Spinal cord (tissue), 10 donors: ENCODE measurements around the gene ASB18. TPM values are rescaled to one million over a fixed set of nuclear protein-coding genes. Genes with fewer than 3 reads are reported as not detected.
A peak's percentile ranks its signal among the peaks of the same experiment; 100 is the strongest.

ENCODE experiments used
- DNase-seq, 6 donors: peaks; one replicate each; pipeline versions ENCODE4 v3.0.0 to v3.0.0-alpha.2; 2013 to 2015; ENCODE audit warnings: low spot score in 6 of 6, low read depth in 4 of 6
- H3K27ac ChIP-seq: one replicate; pipeline ENCODE4 v1.5.1; 2013; ENCODE audit warnings: low read depth, low read length, control low read depth
- H3K27me3 ChIP-seq: one replicate; pipeline ENCODE4 v1.6.1; 2013; ENCODE audit warnings: low read length; ENCODE audit not compliant: control insufficient read depth, insufficient read depth
- H3K36me3 ChIP-seq: one replicate; pipeline ENCODE4 v1.6.1; 2013; ENCODE audit warnings: low read length; ENCODE audit not compliant: control insufficient read depth, insufficient read depth
- H3K4me1 ChIP-seq: one replicate; pipeline ENCODE4 v1.6.1; 2013; ENCODE audit warnings: low read length; ENCODE audit not compliant: control insufficient read depth, insufficient read depth
- H3K4me3 ChIP-seq: one replicate; pipeline ENCODE4 v1.5.1; 2013; ENCODE audit warnings: low read depth, low read length, control low read depth
- H3K9me3 ChIP-seq: one replicate; pipeline ENCODE4 v1.6.1; 2013; ENCODE audit warnings: low read length; ENCODE audit not compliant: control insufficient read depth, insufficient read depth
- WGBS: methylation state at CpG from one replicate; pipeline ENCODE4 v1.1.5; 2013; ENCODE audit warnings: missing lambda C conversion rate; ENCODE audit not compliant: insufficient coverage; 5-methylcytosine and 5-hydroxymethylcytosine counted together
- polyA plus RNA-seq, 2 donors: library from polyadenylated mRNA; unstranded; fragments of 120-200 nt; gene quantifications; one replicate each; pipeline ENCODE4 v1.2.1, GENCODE V29; 2013; ENCODE audit not compliant: insufficient read length in 2 of 2
- total RNA-seq, 2 donors: library from RNA; depleted of rRNA in 1 of 2; stranded (reverse); fragments of 120-200 nt in 1 of 2; fragments of >200 nt in 1 of 2; gene quantifications; one replicate each; pipeline versions ENCODE4 v1.2.3 to v1.2.4, GENCODE V29; 2013 to 2014
- donor health status: healthy.

Gene ASB18
- total and polyA plus RNA-seq, 4 donors, result 0.06 to 0.84 (median 0.44) TPM

DNA sequence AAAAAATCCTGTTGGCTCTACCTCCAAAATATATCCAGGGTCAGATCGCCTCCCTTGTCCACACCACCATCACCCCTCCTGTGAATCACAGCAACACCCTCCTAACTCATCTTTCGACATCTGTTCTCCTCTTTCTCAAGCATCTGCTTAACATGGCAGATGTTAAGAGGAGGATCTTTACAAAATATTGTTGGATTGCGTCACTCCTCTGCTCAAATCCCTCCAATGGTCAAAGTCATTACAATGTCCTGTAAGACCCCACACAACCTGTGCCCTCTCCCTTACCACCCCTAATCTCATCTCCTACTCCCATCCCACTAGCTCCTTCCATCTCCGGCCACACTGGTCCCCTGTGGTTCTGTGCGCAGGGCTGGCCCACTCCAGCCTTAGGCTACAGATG, 59.3 kb downstream of the ASB18 start:
- Histone ChIP-seq H3K36me3 (no peaks in the 10 kb centered on the region), H3K4me1 (no peaks in the 10 kb centered on the region), H3K27me3 (no peaks in the 10 kb centered on the region), H3K4me3 (no peak overlapping the region), H3K9me3 (no peaks in the 10 kb centered on the region), H3K27ac (no peak overlapping the region)
- 100% methylated on average over 3 of the region's 5 CpGs for WGBS
- no peak for DNase-seq

DNA sequence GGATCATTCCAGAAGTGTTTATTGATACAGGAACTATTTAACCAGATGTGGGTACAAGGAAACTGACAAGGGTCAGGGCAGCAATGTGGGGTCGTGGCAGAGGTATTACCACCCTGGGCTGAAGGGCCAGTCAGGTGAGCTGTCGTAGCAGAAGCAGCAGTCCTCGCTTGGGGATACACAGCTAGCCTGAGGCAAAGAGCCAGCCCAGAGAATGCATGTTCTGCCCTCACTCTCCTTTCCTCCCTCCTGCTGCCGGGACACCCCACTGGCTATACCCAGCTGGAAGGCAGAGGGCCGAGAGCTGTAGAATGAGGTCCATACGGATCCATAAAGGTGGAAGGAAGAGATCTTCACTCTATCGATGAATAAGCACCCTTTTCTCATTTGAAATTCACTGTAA, 63.8 kb downstream of the ASB18 start:
- H3K27me3 ChIP-seq, result no peaks in the 10 kb centered on the region
- DNase-seq, result no peak
- H3K36me3 ChIP-seq, result no peaks in the 10 kb centered on the region
- no peak overlapping the region for H3K27ac ChIP-seq
- no peaks in the 10 kb centered on the region for H3K9me3 ChIP-seq
- no peak overlapping the region for H3K4me3 ChIP-seq
- H3K4me1 ChIP-seq, result no peaks in the 10 kb centered on the region
- 90% methylated on average over 3 of the region's 7 CpGs for WGBS

DNA sequence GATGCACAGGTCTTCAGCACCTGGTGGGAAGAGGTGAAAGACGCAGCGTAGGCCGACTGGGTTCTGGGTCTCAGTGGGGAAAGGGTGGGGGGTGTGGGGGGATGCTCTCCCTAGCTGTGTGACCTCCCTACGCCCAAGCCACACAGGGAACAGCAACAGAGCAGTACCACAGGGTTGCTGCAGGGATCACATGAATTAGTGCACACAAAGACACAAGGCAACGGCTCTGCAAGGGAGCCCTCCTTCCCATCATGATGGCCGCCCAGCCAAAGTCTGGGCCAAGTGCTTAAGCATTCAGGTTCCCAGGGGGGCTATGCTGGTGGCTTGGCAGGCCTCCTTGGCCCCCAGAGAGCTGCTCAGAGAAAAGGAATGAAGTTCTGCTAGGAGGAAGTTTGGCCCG, 67.8 kb downstream of the ASB18 start:
- Histone ChIP-seq H3K27me3 (no peaks in the 10 kb centered on the region), H3K4me1 (no peaks in the 10 kb centered on the region), H3K36me3 (no peaks in the 10 kb centered on the region), H3K27ac (no peak overlapping the region), H3K4me3 (no peak overlapping the region), H3K9me3 (no peaks in the 10 kb centered on the region)
- DNase-seq, result no peak
- WGBS, result 83% methylated on average over 5 of the region's 7 CpGs

DNA sequence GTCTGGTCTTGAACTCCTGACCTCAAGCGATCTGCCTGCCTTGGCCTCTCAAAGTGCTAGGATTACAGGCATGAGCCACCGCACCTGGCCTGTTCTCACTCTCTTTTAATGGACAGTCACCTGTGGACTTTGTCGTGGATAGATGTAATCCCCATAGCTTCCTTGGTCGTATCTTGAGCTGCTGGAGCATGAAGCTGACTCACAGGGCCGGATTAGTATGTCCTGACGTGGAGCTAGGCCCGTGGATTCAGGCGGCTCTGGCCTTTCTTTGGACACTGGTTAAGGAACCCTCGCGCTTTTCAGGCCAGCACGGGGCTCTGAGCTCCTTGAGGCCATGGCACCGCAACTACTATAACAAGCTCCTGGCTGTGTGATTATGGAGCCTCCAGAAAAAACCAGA, 68.5 kb downstream of the ASB18 start:
- 92% methylated on average over 10 of the region's 12 CpGs for WGBS

DNA sequence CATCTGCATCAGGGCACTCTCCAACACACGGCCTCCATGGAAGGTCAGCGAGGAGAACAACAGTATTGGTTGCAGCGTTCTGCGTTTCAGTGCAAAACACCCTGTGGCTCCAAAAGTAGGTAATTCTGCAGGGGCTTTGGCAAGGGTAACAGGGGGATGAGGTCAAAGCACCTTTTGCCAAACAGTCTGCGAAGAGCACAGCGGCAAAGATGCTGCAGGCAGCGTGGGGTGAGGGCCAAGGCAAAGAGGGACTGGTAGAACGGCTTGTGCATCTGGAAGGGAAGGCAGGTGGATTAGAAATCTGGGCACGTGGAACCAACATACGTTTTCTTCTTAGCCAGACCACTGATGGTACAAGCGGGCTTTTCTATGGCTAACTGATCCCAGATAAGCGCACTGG, 69.4 kb downstream of the ASB18 start:
- Histone ChIP-seq H3K9me3 (no peaks in the 10 kb centered on the region), H3K4me1 (peaks cover 2% of the 10 kb centered on the region), H3K36me3 (no peaks in the 10 kb centered on the region), H3K4me3 (no peak overlapping the region), H3K27ac (no peak overlapping the region), H3K27me3 (no peaks in the 10 kb centered on the region)
- DNase-seq, result no peak
- WGBS, result 97% methylated on average over 10 of the region's 12 CpGs

More for the DNA sequence above, 68.5 kb downstream of the ASB18 start:
- Histone ChIP-seq H3K36me3 (no peaks in the 10 kb centered on the region), H3K27me3 (no peaks in the 10 kb centered on the region), H3K4me3 (no peak overlapping the region), H3K27ac (no peak overlapping the region), H3K4me1 (no peaks in the 10 kb centered on the region), H3K9me3 (no peaks in the 10 kb centered on the region)
- no peak for DNase-seq

DNA sequence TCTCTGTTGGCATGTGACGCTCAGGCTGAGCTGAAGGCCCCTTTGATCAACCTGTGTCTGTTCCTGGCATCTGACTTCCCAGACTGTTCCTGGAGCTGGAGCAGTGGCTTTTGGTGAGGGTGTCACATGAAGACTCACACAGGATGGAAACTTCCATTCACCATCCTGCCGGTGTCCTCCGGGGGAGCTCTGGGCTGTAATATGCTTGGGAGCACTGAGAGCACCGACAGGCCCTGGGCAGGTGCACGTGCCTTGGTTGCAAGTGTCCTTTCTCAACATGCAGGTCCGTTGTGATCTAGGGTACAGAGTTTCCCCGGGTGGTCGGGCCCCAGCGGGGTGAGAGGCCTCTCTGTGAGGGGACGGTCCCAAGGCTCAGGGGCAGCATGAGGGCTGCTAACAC, 71.2 kb downstream of the ASB18 start:
- H3K4me1 ChIP-seq, result peaks cover 2% of the 10 kb centered on the region
- no peaks in the 10 kb centered on the region for H3K9me3 ChIP-seq
- H3K36me3 ChIP-seq, result no peaks in the 10 kb centered on the region
- WGBS, result 75% methylated on average over 5 of the region's 10 CpGs
- DNase-seq, result no peak
- no peaks in the 10 kb centered on the region for H3K27me3 ChIP-seq
- H3K27ac ChIP-seq, result no peak overlapping the region
- no peak overlapping the region for H3K4me3 ChIP-seq

DNA sequence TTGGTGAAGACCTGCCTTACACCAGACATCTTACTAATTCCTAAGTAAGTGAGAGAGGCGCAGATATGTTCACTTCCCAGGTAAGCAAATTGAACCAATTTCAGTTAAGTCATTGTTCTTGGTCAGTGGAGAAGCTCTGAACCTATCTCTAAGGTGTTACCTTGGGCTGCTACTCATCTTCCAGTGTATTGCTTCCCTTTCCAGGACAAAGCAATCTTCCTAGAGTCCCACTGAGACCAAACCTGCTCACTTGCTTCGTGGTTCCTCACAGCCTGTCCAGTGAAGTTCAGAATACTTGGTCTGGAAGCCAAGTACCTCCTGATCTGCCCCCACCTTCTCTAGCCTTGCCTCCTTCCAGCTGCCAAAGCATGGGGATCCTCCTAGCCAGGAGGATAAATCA, 73.5 kb downstream of the ASB18 start:
- Histone ChIP-seq H3K4me3 (no peak overlapping the region), H3K27ac (no peak overlapping the region), H3K9me3 (no peaks in the 10 kb centered on the region), H3K4me1 (peaks cover 2% of the 10 kb centered on the region), H3K36me3 (no peaks in the 10 kb centered on the region), H3K27me3 (no peaks in the 10 kb centered on the region)
- 93% methylated on average over 1 of the region's 2 CpGs for WGBS
- DNase-seq, result no peak

DNA sequence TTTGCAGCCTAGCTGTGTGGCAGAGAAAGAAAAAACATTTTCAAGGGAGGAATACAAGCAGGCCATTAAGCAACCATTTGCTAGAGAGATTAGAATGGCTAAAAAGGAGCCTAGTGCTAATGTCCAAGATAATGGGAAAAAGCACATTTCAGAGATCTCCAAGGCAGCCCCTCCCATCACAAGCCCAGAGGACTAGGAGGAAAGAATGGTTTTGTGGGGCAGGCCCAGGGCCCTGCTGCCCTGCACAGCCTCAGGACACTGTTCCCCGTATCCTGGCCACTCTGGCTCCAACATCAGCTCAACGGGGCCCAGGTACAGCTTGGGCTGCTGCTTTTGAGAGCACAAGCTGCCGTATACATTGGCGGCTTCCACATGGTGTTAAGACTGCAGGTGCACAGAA, 79.5 kb downstream of the ASB18 start:
- WGBS, result 100% methylated on average over 4 of the region's 4 CpGs
- Histone ChIP-seq H3K27ac (no peak overlapping the region), H3K36me3 (no peaks in the 10 kb centered on the region), H3K27me3 (peaks cover 20% of the 10 kb centered on the region), H3K4me1 (peaks cover 2% of the 10 kb centered on the region), H3K4me3 (no peak overlapping the region), H3K9me3 (peaks cover 3% of the 10 kb centered on the region)
- no peak for DNase-seq

DNA sequence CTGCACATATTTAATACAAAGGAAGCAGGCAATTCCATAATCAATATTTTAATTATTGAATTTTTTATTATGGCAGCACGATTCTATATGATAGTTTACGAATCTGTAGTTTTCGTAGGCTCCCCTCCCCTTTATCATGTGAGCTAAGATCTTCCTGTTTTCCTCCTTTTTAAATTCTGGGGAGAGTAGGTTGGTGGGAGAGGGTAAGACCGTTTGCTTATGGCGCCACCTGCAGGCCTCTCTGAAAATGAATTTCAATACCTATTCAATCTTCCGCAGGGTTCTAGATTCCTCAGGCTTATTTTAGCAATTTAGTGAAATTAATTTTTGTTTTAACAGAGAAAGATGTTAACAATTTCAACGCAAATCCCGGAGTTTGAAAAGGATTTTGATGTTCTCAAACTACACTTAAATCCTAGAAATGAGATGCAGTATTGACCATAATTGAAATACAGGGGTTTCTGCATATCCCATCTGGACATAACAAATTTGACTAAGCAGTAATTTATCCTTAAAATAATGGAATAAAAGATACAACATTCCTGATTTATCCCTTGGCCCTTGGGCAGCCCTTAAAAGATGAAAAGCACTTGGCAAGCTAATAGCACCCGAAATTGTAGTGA, 83.3 kb downstream of the ASB18 start:
- Histone ChIP-seq H3K27ac (no peak overlapping the region), H3K36me3 (no peaks in the 10 kb centered on the region), H3K9me3 (peaks cover 3% of the 10 kb centered on the region), H3K27me3 (peaks cover 55% of the 10 kb centered on the region), H3K4me3 (no peak overlapping the region), H3K4me1 (peaks cover 28% of the 10 kb centered on the region)
- 100% methylated on average over 1 of the region's 9 CpGs for WGBS
- DNase-seq, result peak in 2 of 6 donors; percentile 84 to 93

DNA sequence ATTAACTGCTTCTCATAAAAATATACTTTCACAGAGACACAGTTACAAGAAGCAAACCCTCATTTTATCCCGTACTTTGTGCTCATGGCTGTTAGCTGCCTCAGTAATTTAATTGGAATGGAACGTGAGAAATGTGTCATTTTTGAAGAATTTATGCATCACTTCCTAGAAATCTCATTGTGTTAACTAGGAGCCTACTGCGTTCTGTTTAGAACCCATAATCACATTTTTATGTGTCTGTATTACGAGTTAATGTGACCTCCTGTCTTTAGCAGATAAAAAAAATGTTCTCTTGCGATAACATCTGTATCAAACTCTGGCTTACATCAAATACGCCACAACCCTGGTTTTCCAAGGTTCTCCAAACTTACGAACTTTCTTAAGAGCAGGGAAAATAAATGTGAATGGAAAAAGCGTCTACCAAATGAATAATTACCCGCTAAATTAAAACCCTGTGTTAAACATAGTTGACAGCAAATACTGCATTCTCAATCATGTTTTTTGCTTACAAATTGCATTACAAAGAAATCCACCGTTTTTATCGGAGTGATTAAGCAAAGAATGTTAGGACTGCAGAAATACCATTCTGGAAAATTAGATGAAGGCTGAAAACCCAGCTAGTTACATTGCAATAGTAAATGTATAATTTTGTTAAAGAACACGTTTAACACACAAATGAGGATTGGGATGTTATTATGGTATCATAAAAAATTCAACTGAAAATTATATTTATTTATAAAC, 84.0 kb downstream of the ASB18 start:
- no peak overlapping the region for H3K4me3 ChIP-seq
- H3K36me3 ChIP-seq, result no peaks in the 10 kb centered on the region
- H3K9me3 ChIP-seq, result peaks cover 3% of the 10 kb centered on the region
- peak in 2 of 6 donors; percentile 27 to 59 for DNase-seq
- H3K27ac ChIP-seq, result no peak overlapping the region
- no CpG with 5 or more reads among the region's 12 CpGs for WGBS
- peaks cover 28% of the 10 kb centered on the region for H3K4me1 ChIP-seq
- peaks cover 61% of the 10 kb centered on the region for H3K27me3 ChIP-seq
